AG10803 (cell line): ENCODE data around the gene UBASH3B.

ENCODE experiments used
- DNase-seq: peaks from one replicate; pipeline ENCODE4 v3.0.0; 2010; ENCODE audit warnings: low read depth
- H3K4me3 ChIP-seq: 2 replicates; pipeline ENCODE4 v1.5.1; 2011; ENCODE audit warnings: mild to moderate bottlenecking, low read length, control low read depth
- TF ChIP-seq, protein P1 (sequence below): conservative IDR thresholded peaks from 2 replicates; pipeline ENCODE4 v1.5.1; 2011; ENCODE audit warnings: mild to moderate bottlenecking, low read length, control low read depth, inconsistent platforms

UBASH3B gene

GRCh38 chr11:122832721-122833470, 177.4 kb downstream of the UBASH3B start:
- TF ChIP-seq, protein P1, sequence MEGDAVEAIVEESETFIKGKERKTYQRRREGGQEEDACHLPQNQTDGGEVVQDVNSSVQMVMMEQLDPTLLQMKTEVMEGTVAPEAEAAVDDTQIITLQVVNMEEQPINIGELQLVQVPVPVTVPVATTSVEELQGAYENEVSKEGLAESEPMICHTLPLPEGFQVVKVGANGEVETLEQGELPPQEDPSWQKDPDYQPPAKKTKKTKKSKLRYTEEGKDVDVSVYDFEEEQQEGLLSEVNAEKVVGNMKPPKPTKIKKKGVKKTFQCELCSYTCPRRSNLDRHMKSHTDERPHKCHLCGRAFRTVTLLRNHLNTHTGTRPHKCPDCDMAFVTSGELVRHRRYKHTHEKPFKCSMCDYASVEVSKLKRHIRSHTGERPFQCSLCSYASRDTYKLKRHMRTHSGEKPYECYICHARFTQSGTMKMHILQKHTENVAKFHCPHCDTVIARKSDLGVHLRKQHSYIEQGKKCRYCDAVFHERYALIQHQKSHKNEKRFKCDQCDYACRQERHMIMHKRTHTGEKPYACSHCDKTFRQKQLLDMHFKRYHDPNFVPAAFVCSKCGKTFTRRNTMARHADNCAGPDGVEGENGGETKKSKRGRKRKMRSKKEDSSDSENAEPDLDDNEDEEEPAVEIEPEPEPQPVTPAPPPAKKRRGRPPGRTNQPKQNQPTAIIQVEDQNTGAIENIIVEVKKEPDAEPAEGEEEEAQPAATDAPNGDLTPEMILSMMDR, result no peak
- no peak for DNase-seq

DNA sequence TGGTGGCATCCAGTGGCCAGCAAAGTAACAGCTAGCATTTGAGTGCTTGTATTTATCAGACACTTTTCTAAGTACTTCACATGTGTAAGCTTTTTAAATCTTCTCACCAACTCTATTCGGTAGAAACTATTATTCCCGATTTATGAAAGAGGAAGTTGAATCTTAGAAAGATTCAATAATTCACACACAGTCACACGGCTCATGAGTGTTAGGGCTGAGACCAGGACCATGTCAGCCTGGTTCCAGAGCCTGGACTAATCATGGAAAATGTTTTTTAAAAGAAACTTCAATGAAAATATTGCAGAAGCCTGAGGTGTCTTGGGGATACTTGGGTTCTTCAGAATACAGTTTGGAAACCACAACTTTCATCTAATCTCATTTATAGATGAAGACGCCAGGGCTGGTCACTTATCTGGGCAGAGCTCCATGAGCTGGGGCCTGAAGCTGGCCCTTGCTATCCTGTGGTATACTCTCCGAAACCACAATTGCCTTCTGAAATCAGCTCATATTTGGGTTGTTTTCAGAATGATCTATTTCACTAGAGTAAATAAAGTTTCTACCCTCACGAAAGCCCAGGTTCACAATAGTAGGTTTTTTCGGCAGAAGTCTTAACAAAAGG, 178.4 kb downstream of the UBASH3B start:
- no peak overlapping the region for H3K4me3 ChIP-seq
- no peak for DNase-seq
- TF ChIP-seq, protein P1, result no peak

More at GRCh38 chr11:122832721-122833470, 177.4 kb downstream of the UBASH3B start:
- H3K4me3 ChIP-seq, result no peak overlapping the region

- DNase-seq, result no peak
- H3K4me3 ChIP-seq, result no peak overlapping the region
- TF ChIP-seq, protein P1, result no peak
Measured at GRCh38 chr11:122836916-122837315, 181.4 kb downstream of the UBASH3B start.

DNA sequence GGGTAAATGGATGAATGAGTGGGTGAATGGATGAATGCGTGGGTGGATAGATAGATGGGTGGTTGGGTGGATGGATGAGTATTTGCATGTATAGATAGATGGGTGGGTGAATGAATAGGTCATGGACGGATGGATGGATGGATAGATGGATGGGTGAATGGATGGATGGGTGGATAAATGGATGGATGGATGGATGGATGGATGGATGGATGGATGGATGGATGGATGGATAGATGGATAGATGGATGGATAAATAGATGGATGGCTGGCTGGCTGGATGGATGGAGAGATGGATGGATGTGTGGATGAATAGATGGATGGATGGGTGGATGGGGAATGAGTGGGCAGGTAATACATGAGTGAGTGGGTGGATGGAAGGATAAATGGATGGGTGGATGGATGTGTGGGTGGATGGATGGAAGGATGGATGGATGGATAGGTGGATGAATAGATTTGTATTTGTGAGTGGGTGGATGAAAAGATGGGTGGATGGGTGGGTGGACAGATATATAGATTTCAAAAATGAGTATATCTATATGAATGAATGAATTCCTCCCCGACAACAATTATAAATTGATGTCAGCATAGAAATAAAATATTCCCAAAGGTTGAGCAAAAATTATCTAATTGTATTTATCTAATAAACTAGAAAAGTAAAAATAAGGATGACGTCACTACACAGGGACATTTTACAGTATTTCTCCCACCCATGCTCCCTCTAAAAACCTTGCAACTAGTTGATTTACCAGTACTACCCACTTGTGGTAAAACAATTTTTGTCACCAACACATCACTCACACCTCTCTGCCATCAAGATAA, 182.2 kb downstream of the UBASH3B start:
- no peak overlapping the region for H3K4me3 ChIP-seq
- TF ChIP-seq, protein P1, result no peak
- DNase-seq, result no peak

DNA sequence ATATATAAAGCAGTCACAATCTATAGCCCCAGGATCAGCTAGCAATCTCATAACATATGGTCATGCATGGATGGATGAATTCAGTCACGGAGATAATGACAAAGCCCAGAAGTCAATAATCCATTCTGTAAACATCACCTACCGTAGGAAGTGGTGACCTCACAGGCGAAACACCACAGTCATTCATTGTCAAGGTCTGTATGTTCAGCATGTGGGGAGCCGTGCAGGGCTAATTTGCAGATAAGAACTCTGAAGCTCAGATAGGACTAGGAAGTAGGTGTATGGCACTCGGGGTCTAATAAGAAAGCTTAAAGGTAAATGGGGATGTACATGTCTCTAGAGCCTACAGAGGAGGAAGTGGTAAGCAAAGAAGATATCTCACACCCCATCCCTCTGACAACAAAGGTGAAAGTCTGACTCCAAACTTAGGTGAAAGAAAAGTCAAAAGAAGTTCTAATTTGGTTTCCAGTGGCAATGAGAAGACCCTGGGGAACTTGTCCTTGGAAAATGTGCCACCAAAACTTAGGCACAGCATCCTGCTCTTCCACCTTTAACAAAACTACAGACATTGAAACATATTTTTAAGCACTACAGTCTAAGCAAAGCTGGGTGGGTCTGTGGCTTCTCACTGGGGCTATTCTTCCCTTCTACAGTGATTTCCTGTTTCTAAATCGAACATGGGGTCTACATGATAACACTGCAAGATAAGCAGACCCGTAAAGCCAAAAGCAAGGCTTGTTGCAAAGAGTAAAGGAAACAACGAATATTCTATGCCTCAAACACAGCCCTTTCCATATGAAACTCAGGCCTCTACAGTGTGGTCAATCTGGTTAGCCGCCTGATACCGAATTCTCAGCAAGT, 188.0 kb downstream of the UBASH3B start:
- no peak for DNase-seq
- no peak overlapping the region for H3K4me3 ChIP-seq
- TF ChIP-seq, protein P1, result no peak

DNA sequence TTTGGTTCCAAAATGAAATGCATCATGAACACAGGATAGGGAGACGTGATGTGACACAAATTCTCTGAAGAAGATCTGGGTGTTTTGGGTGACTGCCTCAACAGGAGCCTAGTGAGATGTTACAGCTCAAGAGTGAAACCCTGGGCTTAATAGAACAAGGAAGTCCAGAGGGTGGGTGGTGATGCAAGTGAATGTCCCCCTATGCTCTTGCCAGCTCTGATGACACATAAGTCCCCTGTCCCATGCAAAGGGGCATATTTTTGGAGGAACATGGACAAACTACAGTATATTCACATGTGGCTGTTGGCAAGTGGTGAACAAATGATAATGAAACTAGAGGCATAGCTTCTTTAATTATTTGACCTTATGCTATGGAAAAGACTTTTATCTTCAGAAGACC, 191.9 kb downstream of the UBASH3B start:
- TF ChIP-seq, protein P1, result no peak
- no peak for DNase-seq
- no peak overlapping the region for H3K4me3 ChIP-seq
